Activated CD4-positive, alpha-beta T cell treated with anti-CD3 and anti-CD28 coated beads for 1 hour (primary cell): ENCODE data around the gene PPP1R18.
A peak's percentile ranks its signal among the peaks of the same experiment; 100 is the strongest.
"Not testable (repeated sequence)": the region's sequence is repeated elsewhere in the genome, so short reads cannot be mapped to it uniquely, and the experiment has no call there.

Experiments used
- DNase-seq: peaks from one replicate; pipeline ENCODE4 v3.0.0-alpha.2; 2020

PPP1R18 gene

GRCh38 chr6:30686009-30686907 lies at the start of gene PPP1R18:
PPP1R18 (minus strand) TSS chr6:30686645; CDS start chr6:30686018, 627 bp downstream.
- peak; percentile 74 for DNase-seq

GRCh38 chr6:30735668-30736314 lies 49.3 kb upstream of the PPP1R18 start:
- no peak for DNase-seq

- DNase-seq, result no peak
Observed at GRCh38 chr6:30732237-30732943, 45.9 kb upstream of the PPP1R18 start.

- DNase-seq, result peak; percentile 79
Observed at GRCh38 chr6:30730601-30731435, 44.4 kb upstream of the PPP1R18 start.

- no peak for DNase-seq
Observed at GRCh38 chr6:30727920-30728553, 41.6 kb upstream of the PPP1R18 start.

GRCh38 chr6:30726506-30727413 lies 40.3 kb upstream of the PPP1R18 start:
- DNase-seq, result no peak

- DNase-seq, result no peak
Observed at GRCh38 chr6:30725713-30726505, 39.5 kb upstream of the PPP1R18 start.

GRCh38 chr6:30724906-30725667 lies 38.6 kb upstream of the PPP1R18 start:
- DNase-seq, result no peak

GRCh38 chr6:30723843-30724741 lies 37.6 kb upstream of the PPP1R18 start:
- not testable (repeated sequence) for DNase-seq

GRCh38 chr6:30723159-30723842 lies 36.9 kb upstream of the PPP1R18 start:
- not testable (repeated sequence) for DNase-seq

GRCh38 chr6:30722280-30723112 lies 36.1 kb upstream of the PPP1R18 start:
- peak; percentile 80 for DNase-seq

- DNase-seq, result not testable (repeated sequence)
Observed at GRCh38 chr6:30722025-30722279, 35.5 kb upstream of the PPP1R18 start.

- peak; percentile 95 for DNase-seq
Observed at GRCh38 chr6:30721198-30722024, 35.0 kb upstream of the PPP1R18 start.

GRCh38 chr6:30720738-30721197 lies 34.3 kb upstream of the PPP1R18 start:
- peak; percentile 47 for DNase-seq
